ENCODE data around the gene PFDN6. TPM values are rescaled to one million over a fixed set of nuclear protein-coding genes. Genes with fewer than 3 reads are reported as not detected.

Gene PFDN6
- total and polyA plus RNA-seq, 10 of the 15 experiments (the other 5 are each of a cell fraction or from before 2014, with no cell fraction given): 3.1 to 168 (median 82.6) TPM

- TF ChIP-seq BCLAF1 (IDR thresholded peaks at IDR 0.05): 0 out of 2 replicates have a peak, but pooled peaks have one; percentile 33
- TF ChIP-seq CTCF (IDR thresholded peaks at IDR 0.05 in 2 of 3, conservative IDR thresholded peaks at IDR 0.05 in 1 of 3; ENCODE audit: control insufficient read depth in 2 of 3, extremely low read depth in 1 of 3, insufficient read depth in 1 of 3, low read depth in 3 of 3, low read length in 3 of 3): peak; percentile 34 to 60 (median 47); a peak in 4 of 6 replicates
- TF ChIP-seq CHD1 (IDR thresholded peaks at IDR 0.05; ENCODE audit: low read depth, low read length): no peak
- TF ChIP-seq ZSCAN29 (IDR thresholded peaks at IDR 0.05): 0 out of 2 replicates have a peak, but pooled peaks have one; percentile 32
- no peak for TF ChIP-seq KLF5 (IDR thresholded peaks at IDR 0.05; ENCODE audit: partially characterized antibody)
- no peak for TF ChIP-seq PBX3 (IDR thresholded peaks at IDR 0.05; ENCODE audit: insufficient replicate concordance, low read depth, low read length)
- TF ChIP-seq RB1 (IDR thresholded peaks at IDR 0.05; ENCODE audit: borderline replicate concordance): peak; percentile 76; the same call in 1 of the 2 replicates
- TF ChIP-seq HDAC6 (IDR thresholded peaks at IDR 0.05; ENCODE audit: unreplicated experiment): no peak
- peak; percentile 85 for TF ChIP-seq IKZF1 (conservative IDR thresholded peaks at IDR 0.05)
- peak; percentile 91 for TF ChIP-seq POLR2AphosphoS2 (IDR thresholded peaks at IDR 0.05; ENCODE audit: low read depth, low read length)
- peak; percentile 73 for TF ChIP-seq PRDM15 (CRISPR knock-in tag; IDR thresholded peaks at IDR 0.05)
- 0 out of 2 replicates have a peak, but pooled peaks have one; percentile 16 for TF ChIP-seq BRCA1 (IDR thresholded peaks at IDR 0.05; ENCODE audit: low read depth, low read length)
- no peak for TF ChIP-seq STAT1 (conservative IDR thresholded peaks at IDR 0.05)
- TF ChIP-seq HDAC2 (IDR thresholded peaks at IDR 0.05): no peak
- peak; percentile 91 for TF ChIP-seq DPF2 (IDR thresholded peaks at IDR 0.05)
- no peak for TF ChIP-seq MYB (IDR thresholded peaks at IDR 0.05; ENCODE audit: borderline replicate concordance, low read depth, low read length)
- peak; percentile 92 for TF ChIP-seq POLR2A (IDR thresholded peaks at IDR 0.05; ENCODE audit: low read depth, low read length)
- TF ChIP-seq CBFB (IDR thresholded peaks at IDR 0.05; ENCODE audit: low read depth): no peak
- peak; percentile 91 for TF ChIP-seq POLR2AphosphoS5 (IDR thresholded peaks at IDR 0.05; ENCODE audit: low read length)
- TF ChIP-seq RELA (IDR thresholded peaks at IDR 0.05; ENCODE audit: borderline replicate concordance, partially characterized antibody): peak; percentile 17
- TF ChIP-seq CREB1 (IDR thresholded peaks at IDR 0.05; ENCODE audit: low read depth): no peak
Observed at GRCh38 chr6:33276864-33277662, 12.3 kb upstream of the PFDN6 start, which contains the start of gene B3GALT4 (continued).
